Loucy (cell line): Measurements from ENCODE around the gene KIAA0930.

Source experiments
- H2AFZ ChIP-seq: fragments of 200-600 bp; sonication (generic); 2 replicates; pipeline ENCODE4 v1.6.0; 2016; ENCODE audit warnings: antibody characterized with exemption, mild to moderate bottlenecking, low read length, moderate library complexity
- H3F3A ChIP-seq: fragments of 200-600 bp; 2 replicates; pipeline ENCODE4 v1.6.0; 2016; ENCODE audit warnings: antibody characterized with exemption, low read depth, mild to moderate bottlenecking
- H3K27me3 ChIP-seq: fragments of 200-600 bp; sonication (generic); 2 replicates; pipeline ENCODE4 v1.6.1; 2014; ENCODE audit warnings: low read length, mild to moderate bottlenecking; ENCODE audit not compliant: insufficient read depth, poor library complexity, severe bottlenecking
- H3K36me3 ChIP-seq: fragments of 200-600 bp; sonication (generic); 2 replicates; pipeline ENCODE4 v1.6.1; 2016; ENCODE audit warnings: low read length; ENCODE audit not compliant: insufficient read depth
- H3K4me1 ChIP-seq: fragments of 200-600 bp; sonication (generic); 2 replicates; pipeline ENCODE4 v1.5.1; 2014; ENCODE audit warnings: low read length, mild to moderate bottlenecking; ENCODE audit not compliant: insufficient read depth, poor library complexity, severe bottlenecking
- H3K4me2 ChIP-seq: fragments of 200-600 bp; sonication (generic); 2 replicates; pipeline ENCODE4 v1.6.0; 2014; ENCODE audit warnings: antibody characterized with exemption, low read length, low read depth, mild to moderate bottlenecking; ENCODE audit not compliant: poor library complexity, severe bottlenecking
- H3K4me3 ChIP-seq: fragments of 200-600 bp; sonication (generic); 2 replicates; pipeline ENCODE4 v1.5.1; 2014; ENCODE audit warnings: low read length, mild to moderate bottlenecking, mixed read lengths; ENCODE audit not compliant: poor library complexity, severe bottlenecking
- H3K79me2 ChIP-seq: fragments of 200-600 bp; sonication (generic); 2 replicates; pipeline ENCODE4 v1.6.1; 2014; ENCODE audit warnings: low read length; ENCODE audit not compliant: insufficient read depth
- H3K9ac ChIP-seq: fragments of 200-600 bp; sonication (generic); 2 replicates; pipeline ENCODE4 v1.6.0; 2014; ENCODE audit warnings: mild to moderate bottlenecking, low read depth, low read length, moderate library complexity; ENCODE audit not compliant: poor library complexity, severe bottlenecking
- H3K9me2 ChIP-seq: fragments of 200-600 bp; sonication (generic); replicated peaks from 2 replicates; pipeline ENCODE4 v1.6.1; 2016; ENCODE audit warnings: low read depth, low read length, mixed read lengths
- H3K9me3 ChIP-seq: fragments of 200-600 bp; sonication (generic); 2 replicates; pipeline ENCODE4 v1.6.1; 2014; ENCODE audit warnings: mild to moderate bottlenecking, antibody characterized with exemption, low read length, low read depth; ENCODE audit not compliant: insufficient read depth
- H4K20me1 ChIP-seq: fragments of 200-600 bp; sonication (generic); 2 replicates; pipeline ENCODE4 v1.6.0; 2014; ENCODE audit warnings: antibody characterized with exemption, low read length, mild to moderate bottlenecking; ENCODE audit not compliant: insufficient read depth, poor library complexity, severe bottlenecking
- CTCF ChIP-seq: fragments of 200-600 bp; sonication (generic); conservative IDR thresholded peaks from 2 replicates; pipeline ENCODE4 v1.5.1; 2014; ENCODE audit warnings: mild to moderate bottlenecking, antibody characterized with exemption, low read length
- EZH2phosphoT487 ChIP-seq: fragments of 200-600 bp; IDR thresholded peaks from 2 replicates; pipeline ENCODE4 v1.6.1; 2018; ENCODE audit warnings: antibody characterized with exemption, mild to moderate bottlenecking, moderate library complexity, borderline replicate concordance

KIAA0930 gene

GRCh38 chr22:45230026-45230721, 10.5 kb downstream of the KIAA0930 start:
- no peaks in the 10 kb centered on the region for H3F3A ChIP-seq
- no peak overlapping the region for H3K9ac ChIP-seq
- H4K20me1 ChIP-seq = no peaks in the 10 kb centered on the region
- no peaks in the 10 kb centered on the region for H3K36me3 ChIP-seq
- H3K9me2 ChIP-seq = no peaks in the 10 kb centered on the region
- H3K4me1 ChIP-seq = no peaks in the 10 kb centered on the region
- H3K9me3 ChIP-seq = no peaks in the 10 kb centered on the region
- no peak overlapping the region for H3K4me3 ChIP-seq
- H2AFZ ChIP-seq = no peak overlapping the region
- TF ChIP-seq CTCF (no peak), EZH2phosphoT487 (no peak)
- H3K4me2 ChIP-seq = no peak overlapping the region
- no peaks in the 10 kb centered on the region for H3K27me3 ChIP-seq
- H3K79me2 ChIP-seq = no peaks in the 10 kb centered on the region

DNA sequence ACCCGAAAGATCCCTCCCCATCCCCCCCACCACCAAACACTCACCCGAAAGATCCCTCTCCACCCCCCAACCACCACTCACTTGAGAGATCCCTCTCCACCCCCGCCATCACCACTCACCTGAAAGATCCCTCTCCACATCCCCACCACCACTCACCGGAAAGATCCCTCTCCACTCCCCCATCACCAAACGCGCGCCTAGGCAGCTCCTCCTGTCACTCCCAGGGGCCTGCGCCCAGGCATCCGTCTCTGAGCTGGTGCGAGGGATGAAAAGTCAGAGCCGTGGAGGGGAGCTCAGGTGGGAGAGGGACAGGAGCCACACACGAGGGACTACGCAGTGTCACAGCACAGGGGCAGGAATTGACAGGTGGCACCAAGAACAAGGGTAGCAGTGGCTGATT, 11.5 kb downstream of the KIAA0930 start:
- no peaks in the 10 kb centered on the region for H3K79me2 ChIP-seq
- H2AFZ ChIP-seq = no peak overlapping the region
- no peak overlapping the region for H3K4me3 ChIP-seq
- H3K9me2 ChIP-seq = no peaks in the 10 kb centered on the region
- no peaks in the 10 kb centered on the region for H3K4me1 ChIP-seq
- H3K27me3 ChIP-seq = no peaks in the 10 kb centered on the region
- no peaks in the 10 kb centered on the region for H3K9me3 ChIP-seq
- no peaks in the 10 kb centered on the region for H4K20me1 ChIP-seq
- no peak for TF ChIP-seq EZH2phosphoT487
- H3K9ac ChIP-seq = no peak overlapping the region
- H3F3A ChIP-seq = no peaks in the 10 kb centered on the region
- no peak overlapping the region for H3K4me2 ChIP-seq
- no peaks in the 10 kb centered on the region for H3K36me3 ChIP-seq

DNA sequence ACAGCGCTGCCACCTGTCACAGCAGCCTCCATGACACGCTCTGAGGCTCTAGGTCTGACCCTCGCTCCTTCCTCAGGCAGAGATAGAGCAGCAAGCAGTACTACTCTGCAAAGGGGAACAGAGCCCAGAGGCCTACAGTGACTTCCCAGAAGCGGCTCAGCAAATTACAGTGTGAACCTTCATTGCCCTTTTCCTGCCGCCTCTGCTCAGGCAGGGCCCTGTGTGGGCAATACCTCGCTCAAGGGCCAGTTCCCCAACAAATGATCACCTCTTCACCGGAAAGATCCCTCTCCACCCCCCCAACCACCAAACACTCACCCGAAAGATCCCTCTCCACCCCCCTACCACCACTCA, 12.3 kb downstream of the KIAA0930 start:
- no peaks in the 10 kb centered on the region for H3K79me2 ChIP-seq
- TF ChIP-seq CTCF (no peak), EZH2phosphoT487 (no peak)
- no peaks in the 10 kb centered on the region for H3K27me3 ChIP-seq
- H3K9me3 ChIP-seq = no peaks in the 10 kb centered on the region
- H3K9ac ChIP-seq = no peak overlapping the region
- H3K4me3 ChIP-seq = no peak overlapping the region
- no peaks in the 10 kb centered on the region for H3F3A ChIP-seq
- H3K36me3 ChIP-seq = no peaks in the 10 kb centered on the region
- H4K20me1 ChIP-seq = no peaks in the 10 kb centered on the region
- H3K4me1 ChIP-seq = no peaks in the 10 kb centered on the region
- H3K9me2 ChIP-seq = no peaks in the 10 kb centered on the region
- no peak overlapping the region for H2AFZ ChIP-seq
- H3K4me2 ChIP-seq = no peak overlapping the region
